Measurements from ENCODE around the gene SLC28A3.
"Not testable (repeated sequence)": the region's sequence is repeated elsewhere in the genome, so short reads cannot be mapped to it uniquely, and the experiment has no call there.

SLC28A3 gene, protein sequence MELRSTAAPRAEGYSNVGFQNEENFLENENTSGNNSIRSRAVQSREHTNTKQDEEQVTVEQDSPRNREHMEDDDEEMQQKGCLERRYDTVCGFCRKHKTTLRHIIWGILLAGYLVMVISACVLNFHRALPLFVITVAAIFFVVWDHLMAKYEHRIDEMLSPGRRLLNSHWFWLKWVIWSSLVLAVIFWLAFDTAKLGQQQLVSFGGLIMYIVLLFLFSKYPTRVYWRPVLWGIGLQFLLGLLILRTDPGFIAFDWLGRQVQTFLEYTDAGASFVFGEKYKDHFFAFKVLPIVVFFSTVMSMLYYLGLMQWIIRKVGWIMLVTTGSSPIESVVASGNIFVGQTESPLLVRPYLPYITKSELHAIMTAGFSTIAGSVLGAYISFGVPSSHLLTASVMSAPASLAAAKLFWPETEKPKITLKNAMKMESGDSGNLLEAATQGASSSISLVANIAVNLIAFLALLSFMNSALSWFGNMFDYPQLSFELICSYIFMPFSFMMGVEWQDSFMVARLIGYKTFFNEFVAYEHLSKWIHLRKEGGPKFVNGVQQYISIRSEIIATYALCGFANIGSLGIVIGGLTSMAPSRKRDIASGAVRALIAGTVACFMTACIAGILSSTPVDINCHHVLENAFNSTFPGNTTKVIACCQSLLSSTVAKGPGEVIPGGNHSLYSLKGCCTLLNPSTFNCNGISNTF

GRCh38 chr9:84340535-84340934 is at the start of gene SLC28A3:
Gene SLC28A3 (minus strand): TSS chr9:84340758. CDS start chr9:84340633, 125 bp downstream.
- in situ Hi-C loops (cut with HindIII; ENCODE audit: low pct_ligation_motif_present, low sequenced_read_pairs): no loop called here
- no peak for DNase-seq
- Histone ChIP-seq H3K27me3 (replicated peaks) (no peaks in the 10 kb centered on the region), H3K27ac (no peak within 1 kb of the TSS), H3K36me3 (replicated peaks) (no peaks in the 10 kb centered on the region), H3K4me3 (ENCODE audit: low read depth, low read length) (no peak within 1 kb of the TSS)
- TF ChIP-seq, protein P1, sequence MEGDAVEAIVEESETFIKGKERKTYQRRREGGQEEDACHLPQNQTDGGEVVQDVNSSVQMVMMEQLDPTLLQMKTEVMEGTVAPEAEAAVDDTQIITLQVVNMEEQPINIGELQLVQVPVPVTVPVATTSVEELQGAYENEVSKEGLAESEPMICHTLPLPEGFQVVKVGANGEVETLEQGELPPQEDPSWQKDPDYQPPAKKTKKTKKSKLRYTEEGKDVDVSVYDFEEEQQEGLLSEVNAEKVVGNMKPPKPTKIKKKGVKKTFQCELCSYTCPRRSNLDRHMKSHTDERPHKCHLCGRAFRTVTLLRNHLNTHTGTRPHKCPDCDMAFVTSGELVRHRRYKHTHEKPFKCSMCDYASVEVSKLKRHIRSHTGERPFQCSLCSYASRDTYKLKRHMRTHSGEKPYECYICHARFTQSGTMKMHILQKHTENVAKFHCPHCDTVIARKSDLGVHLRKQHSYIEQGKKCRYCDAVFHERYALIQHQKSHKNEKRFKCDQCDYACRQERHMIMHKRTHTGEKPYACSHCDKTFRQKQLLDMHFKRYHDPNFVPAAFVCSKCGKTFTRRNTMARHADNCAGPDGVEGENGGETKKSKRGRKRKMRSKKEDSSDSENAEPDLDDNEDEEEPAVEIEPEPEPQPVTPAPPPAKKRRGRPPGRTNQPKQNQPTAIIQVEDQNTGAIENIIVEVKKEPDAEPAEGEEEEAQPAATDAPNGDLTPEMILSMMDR (IDR thresholded peaks at IDR 0.05; ENCODE audit: low read depth, low read length, missing control alignments): no peak

- H3K27ac ChIP-seq; in situ Hi-C loops (cut with HindIII; ENCODE audit: low pct_ligation_motif_present, low sequenced_read_pairs); H3K27me3 ChIP-seq (replicated peaks); H3K4me3 ChIP-seq (ENCODE audit: low read depth, low read length); H3K36me3 ChIP-seq (replicated peaks): not testable (repeated sequence)
- DNase-seq: peak; percentile 35
Observed at GRCh38 chr9:84390254-84390653, 49.7 kb upstream of the SLC28A3 start.

DNA sequence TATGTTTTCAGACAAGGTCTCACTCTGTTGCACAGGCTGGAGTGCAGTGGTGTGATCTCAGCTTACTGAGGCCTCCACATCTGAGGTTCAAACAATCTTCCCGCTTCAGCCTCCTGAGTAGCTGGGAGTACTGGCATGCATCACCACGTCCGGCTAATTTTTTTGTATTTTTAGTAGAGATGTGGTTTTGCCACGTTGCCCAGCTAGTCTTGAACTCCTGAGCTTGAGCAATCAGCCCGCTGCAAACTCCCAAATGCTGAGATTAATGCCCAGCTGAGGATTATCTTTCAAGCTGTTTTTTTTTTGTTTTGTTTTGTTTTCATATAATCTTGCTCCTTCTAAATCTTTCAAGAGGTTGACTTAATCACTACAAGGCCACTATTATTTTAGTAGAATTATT is 47.3 kb upstream of the SLC28A3 start:
- TF ChIP-seq, protein P1 (IDR thresholded peaks at IDR 0.05; ENCODE audit: low read depth, low read length, missing control alignments): no peak
- Histone ChIP-seq H3K27me3 (replicated peaks) (no peaks in the 10 kb centered on the region), H3K4me3 (ENCODE audit: low read depth, low read length) (no peak overlapping the region), H3K36me3 (replicated peaks) (no peaks in the 10 kb centered on the region), H3K27ac (no peak overlapping the region)
- in situ Hi-C loops (cut with HindIII; ENCODE audit: low pct_ligation_motif_present, low sequenced_read_pairs): no loop called here
- no peak for DNase-seq

DNA sequence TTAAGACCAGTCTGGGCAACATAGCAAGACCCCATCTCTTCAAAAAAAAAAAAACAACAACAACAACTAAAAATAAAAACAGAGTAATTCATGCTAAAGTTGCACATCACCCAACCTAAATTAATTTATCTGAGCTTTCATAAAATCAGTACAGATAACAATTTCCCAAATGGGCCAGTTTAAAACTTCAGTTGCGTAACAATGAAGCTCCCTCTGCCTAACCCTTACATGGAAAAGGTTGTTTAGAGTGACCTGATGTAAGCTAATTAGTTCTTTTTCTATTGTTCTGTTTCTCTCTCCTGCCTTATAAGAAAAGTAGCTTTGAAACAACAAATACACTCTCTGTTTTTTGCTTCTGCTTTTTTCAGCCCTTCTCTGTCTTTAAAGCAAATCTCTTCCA is 46.2 kb upstream of the SLC28A3 start:
- in situ Hi-C loops (cut with HindIII; ENCODE audit: low pct_ligation_motif_present, low sequenced_read_pairs): no loop called here
- Histone ChIP-seq H3K27ac (no peak overlapping the region), H3K36me3 (replicated peaks) (no peaks in the 10 kb centered on the region), H3K27me3 (replicated peaks) (no peaks in the 10 kb centered on the region), H3K4me3 (ENCODE audit: low read depth, low read length) (no peak overlapping the region)
- DNase-seq: no peak
- TF ChIP-seq, protein P1 (IDR thresholded peaks at IDR 0.05; ENCODE audit: low read depth, low read length, missing control alignments): no peak

DNA sequence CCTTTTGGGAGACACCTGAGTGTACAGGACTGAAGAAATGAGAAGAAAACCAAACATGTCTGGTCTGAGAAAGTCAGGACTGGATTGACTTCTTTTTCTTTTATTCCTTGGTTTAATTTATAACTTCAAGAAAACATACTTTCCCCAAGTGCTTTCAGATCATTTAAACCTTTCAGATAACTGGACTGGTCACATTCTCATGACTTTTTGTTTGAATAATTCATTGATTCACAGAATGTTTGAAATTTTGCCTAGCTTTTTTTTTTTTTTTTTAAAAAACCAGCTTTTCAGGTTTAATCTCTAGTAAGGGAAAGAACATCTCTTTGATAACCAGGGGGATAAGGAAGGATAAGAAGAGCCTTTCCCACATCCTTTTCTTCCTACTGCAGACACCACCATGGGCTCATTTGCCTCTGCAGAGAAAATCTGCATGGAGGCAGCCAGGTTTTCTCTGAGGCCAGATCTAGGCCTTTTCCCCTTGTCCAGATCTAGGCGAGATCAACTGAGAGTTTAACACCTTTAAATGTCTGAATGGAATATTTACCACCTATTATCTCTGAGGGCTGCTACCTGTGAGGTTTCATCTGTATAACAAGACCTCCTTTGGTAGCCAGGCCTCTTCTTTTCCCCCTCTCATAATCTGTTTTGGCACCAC is 45.0 kb upstream of the SLC28A3 start:
- in situ Hi-C loops (cut with HindIII; ENCODE audit: low pct_ligation_motif_present, low sequenced_read_pairs): no loop called here
- no peak overlapping the region for H3K4me3 ChIP-seq (ENCODE audit: low read depth, low read length)
- TF ChIP-seq, protein P1 (IDR thresholded peaks at IDR 0.05; ENCODE audit: low read depth, low read length, missing control alignments): no peak
- H3K36me3 ChIP-seq (replicated peaks): no peaks in the 10 kb centered on the region
- no peak overlapping the region for H3K27ac ChIP-seq
- no peaks in the 10 kb centered on the region for H3K27me3 ChIP-seq (replicated peaks)
- DNase-seq: no peak

DNA sequence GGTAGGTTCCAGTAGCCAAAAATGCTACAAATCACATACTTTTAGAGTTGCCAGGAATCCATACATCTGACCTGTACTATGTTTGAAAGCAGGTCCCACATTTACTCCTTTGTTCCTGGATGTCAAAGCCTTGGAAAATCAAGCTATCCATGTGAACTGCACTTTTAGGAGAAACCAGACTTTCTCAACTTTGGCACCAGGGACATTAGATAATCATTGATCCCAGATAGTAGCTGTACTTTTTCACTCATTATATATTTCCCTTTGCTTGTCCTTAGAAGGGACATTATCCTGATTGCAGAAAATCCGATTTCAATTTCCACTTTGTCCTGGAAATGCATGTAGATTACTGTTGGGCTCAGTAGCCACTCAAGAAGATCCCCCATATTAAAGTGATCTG is 44.1 kb upstream of the SLC28A3 start:
- TF ChIP-seq, protein P1 (IDR thresholded peaks at IDR 0.05; ENCODE audit: low read depth, low read length, missing control alignments): no peak
- Histone ChIP-seq H3K4me3 (ENCODE audit: low read depth, low read length) (no peak overlapping the region), H3K27me3 (replicated peaks) (no peaks in the 10 kb centered on the region), H3K27ac (no peak overlapping the region), H3K36me3 (replicated peaks) (no peaks in the 10 kb centered on the region)
- in situ Hi-C loops (cut with HindIII; ENCODE audit: low pct_ligation_motif_present, low sequenced_read_pairs): no loop called here
- no peak for DNase-seq

All from brain microvascular endothelial cell (primary cell).